GM18507 (cell line): ENCODE results near the gene TMTC2.
"Not testable (repeated sequence)": the region's sequence is repeated elsewhere in the genome, so short reads cannot be mapped to it uniquely, and the experiment has no call there.

Source experiments
- DNase-seq: peaks from one replicate; pipeline ENCODE4 v3.0.0; 2011; ENCODE audit warnings: low read depth; ENCODE audit not compliant: insufficient read length; ENCODE audit errors: extremely low spot score
- FAIRE-seq: peaks from 2 replicates; lab custom pipeline; 2011; peaks lifted over from hg19 to GRCh38; lab: Jason Lieb, UNC

TMTC2 gene

DNA sequence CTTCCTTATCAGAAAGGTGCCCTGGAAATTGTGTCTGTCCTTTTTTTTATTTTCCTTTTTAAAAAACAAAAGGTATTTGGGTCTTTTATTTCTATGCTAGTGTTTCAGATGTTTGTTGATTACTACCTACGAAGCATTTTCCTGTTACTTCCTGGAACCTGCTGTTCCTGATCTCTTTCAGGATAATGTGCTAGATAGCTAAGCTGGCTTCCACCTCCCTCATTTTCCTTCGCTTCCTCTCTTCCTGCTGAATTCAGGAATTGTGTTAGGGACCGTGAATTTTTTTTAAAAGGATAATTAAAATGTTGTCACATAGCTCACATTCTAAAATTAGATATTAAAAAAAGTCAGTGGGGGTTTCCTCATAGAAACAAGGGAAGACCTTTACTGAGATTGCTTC is 27.7 kb downstream of the TMTC2 start:
- FAIRE-seq (no peak), DNase-seq (no peak)

DNA sequence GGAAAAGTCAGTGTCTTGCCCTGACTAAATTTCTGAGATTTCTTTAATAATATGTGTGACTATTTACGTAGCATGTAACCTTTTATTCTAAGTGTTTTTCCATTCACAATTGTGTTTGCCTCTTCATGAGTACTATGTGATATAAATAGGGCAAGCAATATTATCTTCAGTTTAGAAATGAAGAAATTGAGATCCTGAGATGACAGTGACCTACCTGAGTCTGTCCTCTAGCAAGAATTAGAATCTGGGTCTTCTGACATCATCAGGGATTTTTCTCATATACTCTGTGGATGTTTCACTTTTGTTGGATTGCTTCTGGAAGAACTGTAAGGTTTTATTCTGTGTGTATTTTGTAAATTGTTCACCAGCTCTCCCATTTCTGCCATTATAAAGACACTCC is 35.0 kb downstream of the TMTC2 start:
- FAIRE-seq (no peak), DNase-seq (no peak)

DNA sequence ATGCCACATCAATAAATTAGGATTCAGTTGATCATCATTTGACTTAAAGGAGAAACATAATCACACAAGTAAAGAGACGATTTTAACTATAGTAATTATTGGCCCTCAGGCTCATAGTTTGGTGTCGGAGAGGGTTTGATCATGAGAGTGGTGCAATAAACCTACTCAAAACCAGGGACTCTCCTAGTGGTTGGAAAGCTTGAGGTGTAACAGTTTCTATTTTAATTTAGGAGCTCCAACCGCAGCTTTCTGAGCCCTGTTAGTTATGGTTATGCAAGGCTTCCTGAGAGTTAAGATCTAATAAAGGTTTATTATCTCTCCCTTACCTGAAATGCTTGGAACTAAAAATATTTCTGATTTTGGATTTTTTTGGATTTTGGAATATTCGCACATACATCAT is 36.4 kb downstream of the TMTC2 start:
- FAIRE-seq: no peak
- DNase-seq: no peak

DNA sequence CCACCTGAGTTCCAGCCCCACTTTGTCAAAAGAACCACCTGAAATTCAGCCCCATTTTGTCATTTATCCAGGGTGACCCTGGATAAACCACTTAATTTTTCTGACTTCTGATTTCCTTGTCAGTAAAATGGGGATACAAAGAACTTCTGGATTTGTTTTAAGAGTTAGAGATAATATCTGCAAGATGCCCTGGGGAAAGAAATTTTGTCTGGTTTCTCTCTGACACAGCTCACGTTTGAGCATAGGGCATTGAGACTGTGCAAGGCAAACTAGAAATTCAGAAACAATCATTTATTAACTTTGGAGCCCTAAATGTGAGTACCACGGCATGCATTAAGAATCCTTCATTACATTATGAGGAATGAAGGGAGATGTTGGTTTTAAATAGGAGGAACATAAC is 37.2 kb downstream of the TMTC2 start:
- FAIRE-seq (no peak), DNase-seq (no peak)

DNA sequence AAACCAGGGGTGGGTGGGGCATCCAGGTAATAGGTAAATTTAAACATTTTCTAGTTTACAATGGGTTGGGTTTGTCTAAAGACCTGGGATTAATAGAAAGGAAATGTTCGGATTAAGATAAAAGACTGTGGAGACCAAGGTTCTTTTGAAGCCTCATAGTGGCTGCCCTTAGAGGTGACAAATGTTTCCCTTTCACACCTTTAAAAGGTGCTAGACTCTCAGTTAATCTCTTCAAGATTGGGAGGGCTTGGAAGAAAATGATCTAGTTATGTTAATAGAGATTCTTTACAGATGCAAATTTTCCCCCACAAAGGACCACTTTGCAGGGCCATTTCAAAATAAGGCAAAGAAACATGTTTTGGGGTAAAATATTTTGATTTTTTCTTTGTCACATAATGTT is 39.0 kb downstream of the TMTC2 start:
- no peak for FAIRE-seq

DNA sequence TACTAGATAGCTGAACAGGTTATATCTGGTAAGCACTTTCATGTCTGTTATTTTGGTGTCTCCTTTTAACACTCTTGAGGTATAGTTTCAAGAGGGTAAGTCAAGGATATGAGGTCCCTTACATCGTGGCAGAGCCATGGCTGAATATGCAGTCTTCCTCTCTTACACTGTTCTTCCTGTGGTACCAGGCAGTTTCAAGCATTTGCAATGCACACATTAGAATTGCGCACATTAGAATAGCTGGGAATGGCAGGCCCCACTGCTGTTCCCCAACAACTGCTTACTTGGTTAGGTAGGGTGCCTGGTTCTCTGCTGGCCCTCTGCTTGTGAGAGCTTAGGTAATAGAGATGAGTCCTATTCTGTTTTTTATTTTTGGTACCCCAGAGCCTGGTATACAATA is 41.2 kb downstream of the TMTC2 start:
- no peak for FAIRE-seq
- no peak for DNase-seq

More for the DNA sequence above, 39.0 kb downstream of the TMTC2 start:
- no peak for DNase-seq

DNA sequence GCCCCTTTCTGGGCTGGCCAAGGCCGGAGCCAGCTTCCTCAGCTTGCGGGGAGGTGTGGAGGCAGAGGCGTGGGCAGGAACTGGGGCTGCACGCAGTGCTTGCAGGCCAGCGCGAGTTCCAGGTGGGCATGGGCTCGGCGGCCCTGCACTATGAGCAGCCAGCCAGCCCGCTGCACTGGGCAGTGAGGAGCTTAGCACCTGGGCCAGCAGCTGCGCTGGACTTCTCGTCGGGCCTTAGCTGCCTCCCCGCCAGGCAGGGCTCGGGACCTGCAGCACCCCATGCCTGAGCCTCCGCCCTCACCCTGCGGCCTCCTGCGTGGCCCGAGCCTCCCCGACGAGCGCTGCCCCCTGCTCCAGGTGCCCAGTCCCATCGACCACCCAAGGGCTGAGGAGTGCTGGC is 42.0 kb downstream of the TMTC2 start:
- DNase-seq: no peak
- no peak for FAIRE-seq

DNA sequence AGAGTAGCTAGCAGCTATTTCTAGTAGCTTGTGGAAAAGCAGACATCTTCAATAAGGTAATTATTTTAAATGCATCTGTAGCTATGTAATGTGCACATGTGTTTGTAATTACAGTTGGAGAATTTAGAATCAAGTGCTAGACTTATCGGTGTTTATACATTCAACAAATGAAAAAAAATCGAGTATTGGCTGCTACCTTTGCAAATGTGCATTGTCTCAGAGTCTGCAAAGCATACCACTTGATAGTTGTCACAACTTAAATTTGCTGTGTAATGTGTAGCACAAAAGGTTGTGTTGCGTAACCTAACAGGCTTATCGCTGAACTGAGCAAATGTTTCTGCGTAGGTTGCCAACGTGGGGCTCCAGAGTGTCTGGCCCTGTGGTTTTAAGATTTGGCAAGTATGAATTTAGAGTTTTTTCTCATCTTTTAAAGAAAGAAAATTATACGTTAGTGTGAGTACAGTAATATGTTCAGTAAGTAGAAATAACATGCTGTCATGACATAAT is 44.3 kb downstream of the TMTC2 start:
- DNase-seq: no peak
- FAIRE-seq: no peak

DNA sequence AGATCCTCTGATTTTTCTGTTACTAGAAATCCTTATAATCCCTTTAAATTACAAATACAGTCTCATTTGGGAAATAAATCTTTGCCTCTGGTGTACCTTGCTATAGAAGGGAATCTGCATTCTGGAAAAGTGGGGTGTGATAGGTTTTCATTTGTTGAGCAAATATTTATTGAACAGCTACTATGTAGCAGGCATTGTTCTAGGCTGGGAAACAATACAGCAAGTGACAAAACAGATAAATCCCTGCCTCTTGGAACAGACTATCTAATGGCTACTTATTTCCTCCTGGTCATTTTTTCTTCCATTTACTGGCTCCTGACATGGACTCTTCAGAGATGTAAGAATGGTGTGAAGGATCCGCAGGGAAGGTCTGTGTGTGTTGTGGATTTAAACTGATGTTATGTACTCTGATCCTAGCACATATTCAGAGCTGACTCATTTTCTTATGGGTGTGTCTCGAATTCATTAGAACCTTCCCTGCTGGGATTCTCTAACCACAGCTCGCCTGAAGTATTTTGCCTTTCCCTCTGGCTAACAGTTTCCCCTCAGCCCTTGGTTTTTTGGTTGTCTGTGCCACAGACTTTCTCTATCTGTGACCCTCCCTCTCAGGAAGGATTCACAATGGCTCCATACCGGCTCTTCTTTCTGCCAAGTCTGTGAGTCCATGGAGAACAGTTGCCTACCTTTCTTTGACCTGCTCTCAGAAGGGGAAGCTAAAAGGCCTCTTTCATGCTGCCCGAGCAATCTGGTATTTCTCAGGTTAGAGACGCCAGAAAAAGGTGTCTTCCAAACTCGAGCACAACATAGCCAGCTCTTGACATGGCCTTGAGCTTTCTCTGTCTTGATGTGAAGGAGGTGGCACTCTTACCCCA is 53.7 kb downstream of the TMTC2 start:
- no peak for DNase-seq
- no peak for FAIRE-seq

DNA sequence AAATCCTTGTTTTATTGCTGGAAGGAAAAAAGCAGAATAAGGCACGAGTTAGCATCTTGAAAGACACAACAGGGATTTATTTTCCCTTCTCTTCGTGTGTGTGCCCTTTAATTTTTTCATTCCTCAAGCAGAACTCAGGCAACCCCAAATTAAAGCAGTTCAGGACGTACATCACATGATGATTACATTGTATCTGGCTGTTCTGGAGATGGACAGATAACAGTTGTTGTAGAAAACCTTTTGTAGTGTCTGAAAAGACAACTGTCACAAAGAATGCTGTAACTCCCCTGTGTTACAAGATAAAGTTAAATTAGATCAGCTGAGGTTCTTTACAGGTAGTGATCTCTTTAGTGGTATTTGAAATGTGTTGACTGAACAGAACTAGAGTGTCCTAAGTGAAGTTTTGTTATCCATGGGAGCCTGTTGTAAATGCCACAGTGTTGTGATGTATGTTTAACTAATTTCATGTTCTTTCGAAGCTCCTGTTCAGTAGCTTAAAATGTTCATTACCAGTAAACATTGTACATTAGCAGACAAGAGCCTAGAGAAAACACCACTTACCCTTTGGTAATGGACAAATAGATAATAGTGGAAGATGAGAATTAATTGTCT is 58.5 kb downstream of the TMTC2 start:
- FAIRE-seq (no peak), DNase-seq (no peak)

DNA sequence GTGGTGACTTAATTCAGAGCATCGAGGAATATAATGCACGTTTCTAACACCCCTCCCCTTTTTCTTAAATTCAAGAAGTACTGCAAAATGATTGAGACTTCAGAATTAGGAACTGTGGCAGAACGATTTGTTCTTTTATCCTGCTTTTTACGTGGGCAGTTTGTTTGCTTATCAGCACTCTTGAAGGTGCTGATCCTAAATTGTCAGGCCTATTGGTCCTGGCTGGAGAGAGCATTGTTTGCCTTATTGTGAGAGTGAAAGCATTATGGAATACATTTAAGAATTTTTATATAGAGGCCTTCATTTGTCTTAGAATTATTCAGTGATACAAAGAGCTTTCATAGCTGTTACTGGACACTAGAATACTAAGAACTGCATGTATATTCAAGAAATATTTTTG is 59.1 kb downstream of the TMTC2 start:
- no peak for FAIRE-seq
- DNase-seq: no peak

DNA sequence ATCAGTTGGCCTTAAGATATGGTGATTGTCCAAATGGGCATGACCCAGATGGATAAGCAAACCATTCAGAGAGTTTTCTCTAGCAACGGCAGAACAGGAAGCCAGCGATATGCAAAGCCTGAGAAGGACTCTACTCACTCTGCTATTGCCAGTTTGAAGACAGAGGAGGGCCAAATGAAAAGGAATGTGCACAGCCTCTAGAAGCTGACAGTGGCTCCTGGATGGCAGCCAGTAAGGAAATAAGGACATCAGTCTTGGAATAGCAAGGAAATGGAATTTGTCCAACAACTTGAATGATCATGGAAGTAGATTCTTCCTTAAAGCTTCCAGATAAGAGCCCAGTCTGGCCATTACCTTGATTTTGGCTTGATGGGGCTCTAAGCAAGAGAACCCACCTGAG is 60.0 kb downstream of the TMTC2 start:
- DNase-seq (no peak), FAIRE-seq (no peak)

DNA sequence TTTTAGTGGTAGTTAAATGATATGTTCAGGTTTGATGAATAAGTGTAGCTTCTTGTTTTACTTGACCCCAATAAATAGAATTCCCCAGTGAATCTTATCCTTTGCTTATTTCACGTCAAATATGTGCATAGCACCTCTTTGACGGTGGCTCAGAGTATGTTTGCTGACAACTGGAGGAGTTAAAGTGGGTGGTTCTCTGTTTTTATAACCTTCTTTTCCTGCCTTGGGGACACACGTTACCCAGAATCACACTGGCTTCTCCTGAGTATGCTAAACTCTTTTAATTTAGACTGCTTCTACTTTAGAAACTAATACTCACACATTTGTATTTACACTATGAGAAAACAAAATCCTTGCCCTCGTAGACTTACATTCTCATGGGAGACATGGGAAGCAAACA is 62.3 kb downstream of the TMTC2 start:
- DNase-seq (no peak), FAIRE-seq (no peak)

DNA sequence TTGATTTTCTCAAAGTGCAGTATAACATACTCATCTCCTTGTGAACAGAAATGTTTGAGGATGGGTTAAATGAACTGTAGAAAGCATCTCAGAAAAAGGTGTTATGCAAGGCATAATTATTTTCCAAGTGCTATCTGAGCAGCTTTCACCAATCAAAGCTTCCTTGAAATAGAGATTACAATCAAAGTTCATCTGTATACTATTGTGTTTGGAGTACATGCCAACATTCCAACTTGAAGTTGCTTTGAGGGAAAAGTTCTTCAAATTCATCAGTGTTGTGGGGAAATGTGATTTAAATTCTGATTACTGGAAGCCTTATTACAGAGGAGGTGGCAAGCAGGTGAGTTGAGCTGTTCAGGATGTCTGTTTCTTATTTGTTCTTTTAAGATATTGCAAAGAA is 68.2 kb downstream of the TMTC2 start:
- DNase-seq (no peak), FAIRE-seq (no peak)

DNA sequence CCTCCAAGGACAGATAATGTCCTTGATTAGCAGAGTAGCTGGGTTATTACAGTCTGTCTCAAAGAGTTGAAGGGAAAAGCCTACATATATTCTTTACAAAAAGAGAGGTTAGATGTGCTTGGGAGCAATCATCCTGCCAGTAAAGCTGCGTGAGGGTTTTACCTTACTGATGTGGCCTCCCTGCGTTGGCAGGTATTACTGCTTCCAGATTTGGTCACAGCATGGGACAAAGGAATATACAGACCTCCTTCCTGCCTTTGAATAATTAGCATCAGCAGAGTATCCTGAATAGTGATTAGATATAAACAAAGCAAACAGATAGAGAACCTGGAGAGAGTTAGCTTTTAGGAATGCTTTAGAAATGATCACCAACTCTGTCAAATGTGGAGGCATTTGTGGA is 69.6 kb downstream of the TMTC2 start:
- FAIRE-seq (no peak), DNase-seq (no peak)

DNA sequence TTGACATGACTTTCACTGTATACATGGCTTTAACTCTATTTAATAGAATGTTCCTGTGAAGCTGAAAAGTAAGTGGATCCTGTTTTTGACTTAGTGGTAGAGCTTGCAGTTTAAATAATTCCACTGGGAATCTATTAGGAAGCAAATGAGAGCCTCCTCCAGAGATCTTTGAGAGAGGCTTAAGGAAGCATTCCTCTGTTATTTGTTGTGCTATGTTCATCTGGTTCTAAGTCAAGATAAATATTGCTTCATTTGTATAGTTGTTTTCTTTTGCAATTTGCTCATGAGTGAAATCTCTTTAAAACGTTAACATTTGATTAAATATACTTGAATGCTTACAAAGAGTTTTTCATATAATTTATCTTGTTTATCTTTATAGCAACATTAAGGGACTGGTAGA is 70.4 kb downstream of the TMTC2 start:
- DNase-seq (no peak), FAIRE-seq (no peak)

DNA sequence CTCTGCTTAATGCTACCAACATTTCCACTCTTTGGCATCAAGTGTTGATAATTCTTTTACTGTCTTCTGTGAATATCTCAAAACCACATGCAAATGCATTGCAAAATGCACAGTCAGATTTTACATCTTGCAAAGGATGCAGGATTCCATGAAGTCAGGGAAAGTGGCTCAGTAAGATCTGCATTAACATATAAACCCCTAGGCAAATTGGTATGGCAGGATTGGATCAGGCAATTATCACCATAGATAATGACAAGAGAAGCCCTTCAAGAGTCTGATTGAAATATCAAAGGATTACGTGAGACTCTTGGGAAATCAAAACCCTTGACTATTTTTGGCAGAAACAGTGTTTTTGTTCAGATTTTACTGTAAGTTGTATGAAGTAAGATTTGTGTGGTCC is 71.0 kb downstream of the TMTC2 start:
- DNase-seq (no peak), FAIRE-seq (no peak)

DNA sequence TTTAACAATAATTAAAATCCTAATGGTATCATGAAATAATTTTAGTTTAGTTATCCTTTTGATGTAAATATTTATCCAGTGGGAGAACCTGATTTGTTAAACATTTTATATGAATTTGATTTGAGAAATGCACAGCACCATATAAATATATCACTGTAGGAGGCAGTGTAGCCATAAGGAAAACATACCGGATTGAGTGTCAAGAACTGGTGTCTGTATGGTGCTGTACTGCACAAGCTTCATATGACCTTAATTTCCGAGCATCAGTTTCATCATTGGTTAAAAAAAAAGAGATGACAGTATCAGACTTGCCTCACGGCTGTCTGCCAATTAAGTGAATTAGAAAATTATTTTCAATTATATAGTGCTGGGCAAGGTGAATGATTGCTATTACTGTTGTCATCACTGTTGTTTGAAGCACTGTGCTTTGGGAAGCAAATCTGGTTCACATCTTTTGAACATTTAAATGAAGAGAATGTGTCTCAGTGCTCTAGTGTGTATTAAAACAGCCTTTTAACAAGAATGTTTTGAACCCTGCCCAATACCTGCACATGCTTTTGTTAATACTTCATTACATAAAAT is 72.1 kb downstream of the TMTC2 start:
- DNase-seq: no peak
- no peak for FAIRE-seq

DNA sequence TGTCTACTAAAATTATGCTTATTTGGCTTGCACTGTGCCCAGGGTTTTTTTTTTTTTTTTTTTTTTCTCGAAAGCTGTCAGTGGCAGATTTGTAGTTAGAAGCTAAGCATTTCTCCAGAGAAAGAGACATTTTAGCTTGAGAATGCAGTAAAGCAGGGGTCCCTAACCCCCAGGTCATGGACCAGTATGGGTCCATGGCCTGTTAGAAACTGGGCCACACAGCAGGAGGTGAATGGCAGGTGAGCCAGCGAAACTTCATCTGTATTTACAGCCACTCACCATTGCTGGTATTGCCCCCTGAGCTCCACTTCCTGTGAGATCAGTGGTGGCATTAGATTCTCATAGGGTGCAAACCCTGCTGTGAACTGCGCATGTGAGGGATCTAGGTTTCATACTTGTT is 73.7 kb downstream of the TMTC2 start:
- no peak for DNase-seq
- FAIRE-seq: no peak

DNA sequence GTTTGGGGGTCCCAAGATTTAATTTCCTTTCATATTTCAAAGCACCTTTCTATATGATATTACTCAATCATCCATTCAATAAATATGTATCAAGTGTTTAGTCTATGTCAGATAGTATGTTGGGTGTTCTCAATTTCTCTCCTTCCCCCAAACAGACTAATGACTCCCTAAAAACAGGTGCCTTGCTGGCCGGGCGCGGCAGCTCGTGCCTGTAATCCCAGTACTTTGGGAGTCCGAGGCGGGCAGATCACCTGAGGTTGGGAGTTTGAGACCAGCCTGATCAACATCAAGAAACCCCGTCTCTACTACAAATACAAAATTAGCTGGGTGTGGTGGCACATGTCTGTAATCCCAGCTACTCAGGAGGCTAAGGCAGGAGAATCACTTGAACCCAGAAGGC is 78.5 kb downstream of the TMTC2 start:
- FAIRE-seq: not testable (repeated sequence)

More for the DNA sequence above, 78.5 kb downstream of the TMTC2 start:
- not testable (repeated sequence) for DNase-seq
